DMS53 (cell line): ENCODE measurements around the gene NEO1.

Experiments
- DNase-seq: peaks from one replicate; lab custom pipeline; 2025; lab: John Stamatoyannopoulos, UW

NEO1 gene

GRCh38 chr15:73354241-73354640 lies 302.0 kb downstream of the NEO1 start:
- DNase-seq = no peak
